ENCODE data around the gene GPI.

Gene GPI

DNA sequence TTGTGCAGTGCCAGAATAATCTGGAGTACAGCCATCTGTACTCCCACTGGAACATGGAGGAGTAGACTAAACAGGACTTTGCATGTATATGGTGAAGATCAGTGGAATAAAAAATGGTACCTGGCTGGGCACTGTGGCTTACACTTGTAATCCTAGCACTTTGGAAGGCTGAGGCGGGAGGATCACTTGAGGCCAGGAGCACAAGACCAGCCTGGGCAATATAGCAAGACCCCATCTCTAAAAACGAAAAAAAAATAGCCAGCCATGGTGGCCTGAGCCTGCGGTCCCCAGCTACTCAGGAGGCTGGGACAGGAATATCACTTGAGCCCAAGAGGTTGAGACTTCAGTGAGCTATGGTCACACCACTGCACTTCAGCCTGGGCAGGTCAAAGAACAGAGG lies 83.2 kb downstream of the GPI start:
- TF ChIP-seq, protein P1, sequence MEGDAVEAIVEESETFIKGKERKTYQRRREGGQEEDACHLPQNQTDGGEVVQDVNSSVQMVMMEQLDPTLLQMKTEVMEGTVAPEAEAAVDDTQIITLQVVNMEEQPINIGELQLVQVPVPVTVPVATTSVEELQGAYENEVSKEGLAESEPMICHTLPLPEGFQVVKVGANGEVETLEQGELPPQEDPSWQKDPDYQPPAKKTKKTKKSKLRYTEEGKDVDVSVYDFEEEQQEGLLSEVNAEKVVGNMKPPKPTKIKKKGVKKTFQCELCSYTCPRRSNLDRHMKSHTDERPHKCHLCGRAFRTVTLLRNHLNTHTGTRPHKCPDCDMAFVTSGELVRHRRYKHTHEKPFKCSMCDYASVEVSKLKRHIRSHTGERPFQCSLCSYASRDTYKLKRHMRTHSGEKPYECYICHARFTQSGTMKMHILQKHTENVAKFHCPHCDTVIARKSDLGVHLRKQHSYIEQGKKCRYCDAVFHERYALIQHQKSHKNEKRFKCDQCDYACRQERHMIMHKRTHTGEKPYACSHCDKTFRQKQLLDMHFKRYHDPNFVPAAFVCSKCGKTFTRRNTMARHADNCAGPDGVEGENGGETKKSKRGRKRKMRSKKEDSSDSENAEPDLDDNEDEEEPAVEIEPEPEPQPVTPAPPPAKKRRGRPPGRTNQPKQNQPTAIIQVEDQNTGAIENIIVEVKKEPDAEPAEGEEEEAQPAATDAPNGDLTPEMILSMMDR (IDR thresholded peaks at IDR 0.05; ENCODE audit: low read depth, low read length), result no peak
- H3K4me3 ChIP-seq (ENCODE audit: low read depth, low read length), result no peak overlapping the region
- in situ Hi-C loops (cut with HindIII; ENCODE audit: low sequenced_read_pairs), result no loop called here
- DNase-seq (ENCODE audit: low read depth, low spot score), result no peak

Measured in astrocyte of the spinal cord (primary cell).